22Rv1 (cell line): Measurements from ENCODE around the gene IMPG2.

Source experiments
- H3K27ac ChIP-seq: fragments of 450-650 bp; 2 replicates; pipeline ENCODE4 v1.5.1; 2017
- CTCF ChIP-seq: fragments of 450-650 bp; IDR thresholded peaks from 2 replicates; pipeline ENCODE4 v1.5.1; 2017; ENCODE audit warnings: mild to moderate bottlenecking
- ZFX ChIP-seq: fragments of 450-650 bp; IDR thresholded peaks from 2 replicates; pipeline ENCODE4 v1.6.1; 2017; ENCODE audit warnings: antibody characterized with exemption, borderline replicate concordance

IMPG2 gene

GRCh38 chr3:101292027-101292426 lies 28.3 kb downstream of the IMPG2 start:
- H3K27ac ChIP-seq = no peak overlapping the region
- no peak for TF ChIP-seq CTCF

- H3K27ac ChIP-seq = no peak overlapping the region
- no peak for TF ChIP-seq CTCF
- TF ChIP-seq ZFX = no peak
Observed at GRCh38 chr3:101288294-101288693, 32.1 kb downstream of the IMPG2 start.

- no peak for TF ChIP-seq ZFX
- TF ChIP-seq CTCF = no peak
- H3K27ac ChIP-seq = no peak overlapping the region
Observed at GRCh38 chr3:101284757-101285156, 35.6 kb downstream of the IMPG2 start.

GRCh38 chr3:101281521-101282030 lies 38.8 kb downstream of the IMPG2 start:
- H3K27ac ChIP-seq = no peak overlapping the region
- TF ChIP-seq ZFX (no peak), CTCF (no peak)

GRCh38 chr3:101279765-101280385 lies 40.5 kb downstream of the IMPG2 start:
- H3K27ac ChIP-seq = no peak overlapping the region
- TF ChIP-seq CTCF = no peak
- no peak for TF ChIP-seq ZFX

- H3K27ac ChIP-seq = no peak overlapping the region
- TF ChIP-seq CTCF (no peak), ZFX (no peak)
Observed at GRCh38 chr3:101279162-101279561, 41.2 kb downstream of the IMPG2 start.

GRCh38 chr3:101278727-101279126 lies 41.6 kb downstream of the IMPG2 start:
- no peak overlapping the region for H3K27ac ChIP-seq
- TF ChIP-seq ZFX (no peak), CTCF (no peak)
